HG03280 (cell line): ENCODE data around the gene S1PR4.

ENCODE experiments used
- ATAC-seq: cut with Tn5 transposase; IDR thresholded peaks from one replicate; pipeline ENCODE4 v1.9.1; 2021; ENCODE audit warnings: mild to moderate bottlenecking, moderate library complexity; ENCODE audit not compliant: unreplicated experiment

S1PR4 gene

GRCh38 chr19:3178377-3178972, at the start of gene S1PR4:
S1PR4 (plus strand) TSS chr19:3178769; CDS start chr19:3178793, 24 bp downstream.
- ATAC-seq = peak; percentile 48

GRCh38 chr19:3129112-3129511, 49.5 kb upstream of the S1PR4 start:
- ATAC-seq = no peak

GRCh38 chr19:3131168-3131567, 47.4 kb upstream of the S1PR4 start:
- no peak for ATAC-seq

- no peak for ATAC-seq
Observed at GRCh38 chr19:3132971-3133792, 45.4 kb upstream of the S1PR4 start.

GRCh38 chr19:3133793-3134116, 44.8 kb upstream of the S1PR4 start:
- ATAC-seq = no peak

- no peak for ATAC-seq
Observed at GRCh38 chr19:3135961-3136683, 42.4 kb upstream of the S1PR4 start, which contains the start of gene GNA15. GNA15 (plus strand) TSS chr19:3136033; CDS start chr19:3136451, 418 bp downstream.

GRCh38 chr19:3136684-3137055, 41.9 kb upstream of the S1PR4 start:
- no peak for ATAC-seq

- ATAC-seq = no peak
Observed at GRCh38 chr19:3137119-3137518, 41.5 kb upstream of the S1PR4 start.

GRCh38 chr19:3138268-3138667, 40.3 kb upstream of the S1PR4 start:
- no peak for ATAC-seq

GRCh38 chr19:3140667-3141038, 37.9 kb upstream of the S1PR4 start:
- ATAC-seq = no peak

GRCh38 chr19:3142292-3142670, 36.3 kb upstream of the S1PR4 start:
- ATAC-seq = no peak

GRCh38 chr19:3142781-3143337, 35.7 kb upstream of the S1PR4 start:
- ATAC-seq = no peak

- no peak for ATAC-seq
Observed at GRCh38 chr19:3145909-3146676, 32.5 kb upstream of the S1PR4 start.

GRCh38 chr19:3146677-3147100, 31.9 kb upstream of the S1PR4 start:
- no peak for ATAC-seq

- no peak for ATAC-seq
Observed at GRCh38 chr19:3148503-3148902, 30.1 kb upstream of the S1PR4 start.

GRCh38 chr19:3149089-3149488, 29.5 kb upstream of the S1PR4 start:
- ATAC-seq = no peak

- ATAC-seq = no peak
Observed at GRCh38 chr19:3149526-3150505, 28.8 kb upstream of the S1PR4 start.

- no peak for ATAC-seq
Observed at GRCh38 chr19:3150739-3151329, 27.7 kb upstream of the S1PR4 start.
